ENCODE measurements around the gene CD72.

CD72 gene

GRCh38 chr9:35618325-35618727, at the start of gene CD72:
TSS of gene CD72 (minus strand) at chr9:35618413. CDS start at chr9:35618303, 110 bp downstream.
- peak in 1 of 2 donors; percentile 39 for DNase-seq

GRCh38 chr9:35667939-35668338, 49.7 kb upstream of the CD72 start:
- no peak for DNase-seq

DNA sequence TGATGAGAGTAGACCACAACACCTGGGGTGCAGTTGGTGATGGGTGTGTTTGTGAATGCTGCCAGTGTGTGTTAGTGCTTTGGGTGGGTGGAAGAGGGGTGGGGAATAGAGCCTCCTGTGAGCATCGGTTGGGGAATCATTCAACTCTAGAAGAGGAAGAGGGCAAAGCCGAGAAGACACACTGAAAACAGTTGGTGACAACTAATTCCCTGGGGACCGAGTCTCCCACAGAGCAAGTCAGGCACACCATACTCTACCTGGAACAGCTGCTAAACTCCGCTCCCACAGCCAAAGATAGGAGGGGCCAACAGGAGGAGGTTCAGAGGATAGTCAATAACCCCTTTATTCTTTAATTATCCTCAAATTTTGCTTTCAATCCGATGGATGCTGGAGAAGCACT, 48.3 kb upstream of the CD72 start:
- DNase-seq, result no peak

DNA sequence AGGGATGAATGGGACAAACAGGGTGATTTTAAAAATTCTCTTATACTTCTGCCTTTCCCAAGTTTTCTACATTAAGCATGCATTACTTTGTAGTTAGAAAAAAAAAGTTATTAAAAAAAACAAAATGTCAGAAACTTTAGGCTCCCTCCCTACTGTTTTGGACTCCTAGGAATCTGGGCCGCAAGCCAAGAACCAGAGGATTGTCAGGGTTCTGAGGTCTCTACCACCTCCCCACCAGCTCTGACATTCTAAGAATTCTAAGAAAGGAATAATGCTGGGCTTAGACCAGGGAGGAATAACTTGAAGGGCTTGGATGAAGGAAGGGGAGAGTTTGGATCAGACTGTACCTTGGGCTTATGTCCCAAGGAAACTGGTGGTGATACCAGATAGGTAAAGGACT, 47.8 kb upstream of the CD72 start:
- no peak for DNase-seq

- no peak for DNase-seq
Observed at GRCh38 chr9:35665471-35665818, 47.2 kb upstream of the CD72 start.

GRCh38 chr9:35664531-35665470, 46.6 kb upstream of the CD72 start, which contains the start of gene ARHGEF39:
TSS of gene ARHGEF39 (minus strand) at chr9:35665195. CDS start at chr9:35665169, 26 bp downstream.
- peak; percentile 52 to 74 for DNase-seq

DNA sequence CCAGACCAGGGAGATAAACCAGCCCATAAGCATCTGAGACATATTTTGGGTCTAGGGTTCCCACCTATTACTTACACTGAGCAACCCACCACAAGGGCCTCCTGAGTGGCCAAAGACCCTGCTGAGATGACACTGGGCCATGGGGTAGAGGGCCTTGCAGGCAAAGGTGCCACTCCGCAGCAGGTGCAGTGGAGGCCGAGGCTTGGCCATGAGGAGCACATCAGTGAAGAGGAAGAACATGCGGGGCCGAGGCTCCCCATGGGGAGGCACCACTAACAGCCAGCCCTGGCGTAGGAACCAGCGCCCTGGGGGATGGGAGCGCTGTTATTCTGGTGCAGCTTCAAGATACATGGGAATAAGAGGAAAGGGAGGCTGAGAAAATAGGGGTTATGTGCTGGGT, 44.2 kb upstream of the CD72 start:
- no peak for DNase-seq

DNA sequence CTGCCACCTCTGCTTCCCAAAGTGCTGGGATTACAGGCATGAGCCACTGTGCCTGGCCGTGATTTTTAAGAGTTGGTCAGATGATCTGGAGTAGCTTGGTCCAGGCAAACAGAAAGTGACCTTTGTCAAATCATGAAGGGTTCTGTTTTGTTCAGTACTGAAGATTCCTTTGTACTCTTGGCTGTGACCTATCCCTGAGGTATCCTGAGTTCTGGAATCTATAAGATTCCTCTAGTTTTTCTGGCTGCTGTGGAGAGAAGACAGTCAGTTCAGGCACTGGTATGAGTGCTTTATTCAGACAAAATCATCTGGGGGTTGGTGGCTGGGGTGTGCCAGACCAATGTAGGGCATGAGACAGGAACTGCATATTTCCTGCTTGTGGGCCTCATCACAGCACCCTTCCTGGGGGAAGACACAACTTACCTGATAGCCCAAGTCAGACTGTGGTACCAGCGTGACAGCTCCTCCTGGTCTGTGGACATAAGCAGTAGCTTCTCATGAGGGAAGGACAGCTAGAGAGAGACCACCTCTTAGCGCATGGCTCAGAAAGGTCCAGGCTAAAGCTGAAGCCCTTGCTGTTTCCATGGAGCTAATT, 43.6 kb upstream of the CD72 start:
- peak; percentile 43 to 65 for DNase-seq

- DNase-seq, result no peak
Observed at GRCh38 chr9:35660966-35661415, 42.8 kb upstream of the CD72 start.

GRCh38 chr9:35659340-35659739, 41.1 kb upstream of the CD72 start:
- DNase-seq, result no peak

DNA sequence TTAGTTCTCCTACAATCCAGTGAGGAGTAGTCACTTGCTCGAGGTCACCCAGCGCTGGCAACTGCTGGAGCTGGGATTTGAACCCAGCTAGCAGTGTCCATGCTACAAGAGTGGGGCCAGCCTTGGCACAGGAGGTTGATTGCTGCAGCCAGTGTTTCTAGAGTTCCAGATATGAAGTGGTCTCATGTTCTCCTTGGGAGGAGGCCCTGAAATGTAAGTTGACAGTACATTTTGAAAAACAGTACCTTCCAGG, 40.7 kb upstream of the CD72 start:
- DNase-seq, result no peak

- DNase-seq, result peak; percentile 86 to 87
Observed at GRCh38 chr9:35658137-35658967, 40.1 kb upstream of the CD72 start, which contains the start of gene CCDC107. TSS of gene CCDC107 (plus strand) at chr9:35658292. CDS start at chr9:35658380, 88 bp downstream.

- DNase-seq, result peak; percentile 92
Observed at GRCh38 chr9:35657546-35658136, 39.4 kb upstream of the CD72 start, which contains the start of gene RMRP. TSS of gene RMRP (minus strand) at chr9:35658019.

GRCh38 chr9:35656831-35657545, 38.8 kb upstream of the CD72 start:
- DNase-seq, result no peak

- DNase-seq, result no peak
Observed at GRCh38 chr9:35656348-35656747, 38.1 kb upstream of the CD72 start.

DNA sequence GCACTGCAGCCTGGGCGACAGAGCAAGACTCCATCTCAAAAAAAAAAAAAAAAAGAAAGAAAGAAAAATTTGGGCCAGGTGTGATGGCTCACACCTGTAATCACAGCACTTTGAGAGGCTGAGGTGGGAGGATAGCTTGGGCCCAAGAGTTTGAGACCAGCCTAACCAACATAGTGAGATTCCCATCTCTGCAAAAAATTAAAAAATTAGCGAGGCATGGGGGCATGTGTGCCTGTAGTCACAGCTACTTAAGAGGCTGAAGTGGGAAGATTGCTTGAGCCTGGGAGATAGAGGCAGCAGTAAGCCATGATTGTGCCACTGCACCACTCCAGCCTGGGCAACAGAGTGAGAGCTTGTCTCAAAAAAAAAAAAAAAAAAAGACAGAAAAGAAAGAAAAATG, 35.4 kb upstream of the CD72 start:
- DNase-seq, result no peak

- DNase-seq, result no peak
Observed at GRCh38 chr9:35652829-35653209, 34.6 kb upstream of the CD72 start.

DNA sequence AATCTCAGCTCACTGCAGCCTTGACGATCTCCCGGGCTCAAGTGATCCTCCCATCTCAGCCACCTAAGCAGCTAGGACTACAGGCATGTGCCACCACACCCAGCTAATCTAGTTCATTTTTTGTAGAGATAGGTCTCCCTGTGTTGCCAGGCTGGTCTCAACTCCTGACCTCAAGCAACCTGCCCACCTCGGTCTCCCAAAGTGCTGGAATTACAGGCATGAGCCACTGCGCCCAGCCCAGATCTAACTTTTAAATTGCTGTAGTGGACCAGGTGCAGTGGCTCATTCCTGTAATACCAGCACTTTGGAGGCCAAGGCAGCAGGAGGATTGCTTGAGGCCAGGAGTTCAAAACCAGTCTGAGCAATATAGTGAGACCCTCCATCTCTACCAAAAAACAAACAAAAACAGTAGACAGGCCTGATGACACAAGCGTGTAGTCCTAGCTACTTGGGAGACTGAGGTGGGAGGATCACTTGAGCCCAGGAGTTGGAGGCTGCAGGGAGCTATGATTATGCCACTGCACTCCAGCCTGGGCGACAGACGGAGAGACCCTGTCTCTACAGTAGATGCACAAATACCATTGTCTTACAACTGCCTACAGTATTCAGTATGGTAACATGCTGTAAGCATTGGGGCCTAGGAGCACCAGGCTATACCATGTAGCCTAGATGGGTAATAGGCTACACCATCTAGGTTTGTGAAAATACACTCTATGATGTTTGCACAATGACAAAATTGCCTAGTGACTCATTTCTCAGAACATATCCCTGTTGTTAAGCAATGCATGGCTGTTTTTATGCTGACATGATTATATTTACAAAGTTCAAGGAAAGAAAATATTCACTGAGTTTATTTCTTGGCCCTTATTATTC, 34.0 kb upstream of the CD72 start:
- DNase-seq, result no peak

DNA sequence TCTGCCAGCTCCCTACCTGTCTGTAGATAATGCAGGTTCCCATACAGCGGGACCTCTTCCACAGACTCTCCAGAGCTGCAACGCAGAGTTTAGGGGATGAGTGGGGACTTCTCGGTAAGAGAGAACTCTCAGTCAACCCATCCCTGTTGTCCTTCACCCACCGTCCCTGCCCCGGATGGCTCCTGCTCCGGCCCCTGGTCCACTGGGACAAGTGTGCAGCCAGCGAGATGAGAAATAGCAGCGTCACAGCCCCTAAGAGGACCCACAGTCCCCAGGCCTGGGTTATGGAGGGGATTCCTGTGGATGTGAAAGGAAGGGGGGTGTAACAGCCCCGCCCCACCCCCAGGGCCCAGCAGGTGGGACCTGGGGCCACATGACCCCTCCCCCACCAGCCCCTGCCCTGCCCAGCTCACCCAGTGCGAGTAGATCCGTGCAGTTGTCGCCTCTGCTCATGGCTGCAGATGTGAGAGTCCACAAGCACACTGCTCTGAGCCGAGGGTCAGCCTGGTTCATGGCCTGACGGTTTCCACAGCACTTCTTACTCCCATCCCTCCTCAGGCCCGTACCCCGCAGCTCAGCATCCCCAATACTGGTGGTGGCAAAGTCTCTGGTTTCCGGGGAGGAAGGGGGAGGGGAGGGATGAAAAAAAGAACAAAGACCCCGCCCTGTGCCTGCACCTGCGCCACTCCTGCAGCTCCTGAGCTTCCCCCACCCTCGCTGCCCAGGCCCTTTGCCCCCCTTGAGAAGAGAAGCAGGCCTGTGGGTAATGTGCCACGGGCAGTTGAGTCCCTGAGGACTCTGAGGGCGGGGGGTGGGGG, 32.3 kb upstream of the CD72 start, which contains the start of gene SIT1:
Gene SIT1 (minus strand): TSS at position 591 of the 818 bp plus-strand sequence. CDS start 78 bp downstream, at position 513.
- peak in 1 of 2 donors; percentile 52 for DNase-seq

All from CD4-positive, alpha-beta T cell treated with Interferon alpha-2 for 1 hour (primary cell).